ENCODE results near the gene DNMT3B.

- TF ChIP-seq KAT7 (CRISPR knock-in tag; IDR thresholded peaks at IDR 0.05; ENCODE audit: borderline replicate concordance) (no peak), CTCF (IDR thresholded peaks at IDR 0.05) (no peak), ZNF232 (CRISPR knock-in tag; IDR thresholded peaks at IDR 0.05) (no peak), CREM (CRISPR knock-in tag; IDR thresholded peaks at IDR 0.05) (no peak), ATF6 (CRISPR knock-in tag; IDR thresholded peaks at IDR 0.05) (no peak), ESRRA (CRISPR knock-in tag; IDR thresholded peaks at IDR 0.05; ENCODE audit: borderline replicate concordance) (no peak), ZNF512 (CRISPR knock-in tag; IDR thresholded peaks at IDR 0.05; ENCODE audit: borderline replicate concordance) (no peak), ZNF219 (CRISPR knock-in tag; IDR thresholded peaks at IDR 0.05; ENCODE audit: borderline replicate concordance) (no peak)
These were observed 28.5 kb downstream of the DNMT3B start for GRCh38 chr20:32790751-32791057.

Measured in WTC11 (cell line).